ENCODE results near the gene MCF2L.

MCF2L gene

DNA sequence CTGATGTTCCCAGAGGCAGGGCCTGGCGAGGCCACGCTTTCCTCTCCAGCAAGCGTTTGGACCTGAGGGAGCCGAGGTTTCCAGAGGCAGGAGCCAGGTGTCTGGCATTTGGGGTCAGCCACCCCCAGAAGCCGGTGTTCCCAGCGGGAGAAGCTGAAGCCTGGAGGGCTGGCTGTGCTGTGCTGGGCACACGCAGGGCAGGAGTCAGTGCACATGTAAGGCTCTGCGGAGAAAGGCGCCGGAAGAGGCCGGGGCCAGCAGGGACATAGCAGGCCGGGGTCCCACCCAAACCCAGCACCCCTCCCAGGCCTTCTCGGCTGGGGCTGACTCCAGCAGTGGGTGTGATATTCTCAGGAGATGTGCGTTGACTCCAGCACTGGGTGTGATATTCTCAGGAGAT, 31.6 kb downstream of the MCF2L start:
- no peak for DNase-seq

DNA sequence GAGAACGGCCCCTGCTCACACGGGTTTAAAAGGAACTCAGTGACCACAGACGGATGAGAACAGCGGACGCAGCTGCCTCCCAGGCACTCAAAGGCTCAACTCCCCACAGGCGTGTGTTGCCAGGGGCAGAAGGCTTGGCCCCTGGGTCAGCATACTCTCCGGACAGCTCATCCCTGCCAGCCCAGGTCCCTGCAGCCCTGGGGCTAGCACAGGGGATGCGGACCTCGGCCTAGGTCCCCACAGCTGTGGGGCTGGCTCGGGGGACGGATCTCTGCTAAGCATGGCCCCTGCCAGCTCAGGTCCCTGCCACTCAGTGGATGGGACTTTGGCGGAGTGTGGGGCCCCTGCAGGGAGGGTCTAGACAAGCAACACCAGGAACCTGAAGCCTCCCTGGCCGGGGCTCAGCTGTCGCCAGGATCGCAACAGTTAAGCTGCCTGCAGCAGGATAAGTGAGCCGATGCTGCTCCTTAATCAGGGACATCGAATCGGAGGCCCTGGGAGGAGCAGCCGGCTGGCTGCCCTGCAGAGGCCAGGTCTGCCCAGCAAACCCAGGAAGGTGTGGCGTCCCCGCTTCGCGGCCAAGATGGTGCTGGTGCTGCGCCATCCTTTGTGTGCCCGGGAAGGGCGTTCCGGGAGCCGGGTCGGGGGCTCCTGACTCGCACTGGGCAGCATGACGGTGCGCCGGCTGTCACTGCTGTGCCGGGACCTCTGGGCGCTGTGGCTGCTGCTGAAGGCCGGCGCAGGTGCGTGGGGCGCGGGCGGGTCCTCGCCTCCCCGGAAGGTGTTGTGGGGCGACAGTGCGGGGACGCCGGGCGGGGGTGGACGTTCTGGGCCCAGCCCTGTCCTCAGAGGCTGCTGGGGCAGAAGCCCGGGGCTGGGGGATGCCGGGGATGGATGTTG, 32.5 kb downstream of the MCF2L start:
- peak; percentile 87 for DNase-seq

DNA sequence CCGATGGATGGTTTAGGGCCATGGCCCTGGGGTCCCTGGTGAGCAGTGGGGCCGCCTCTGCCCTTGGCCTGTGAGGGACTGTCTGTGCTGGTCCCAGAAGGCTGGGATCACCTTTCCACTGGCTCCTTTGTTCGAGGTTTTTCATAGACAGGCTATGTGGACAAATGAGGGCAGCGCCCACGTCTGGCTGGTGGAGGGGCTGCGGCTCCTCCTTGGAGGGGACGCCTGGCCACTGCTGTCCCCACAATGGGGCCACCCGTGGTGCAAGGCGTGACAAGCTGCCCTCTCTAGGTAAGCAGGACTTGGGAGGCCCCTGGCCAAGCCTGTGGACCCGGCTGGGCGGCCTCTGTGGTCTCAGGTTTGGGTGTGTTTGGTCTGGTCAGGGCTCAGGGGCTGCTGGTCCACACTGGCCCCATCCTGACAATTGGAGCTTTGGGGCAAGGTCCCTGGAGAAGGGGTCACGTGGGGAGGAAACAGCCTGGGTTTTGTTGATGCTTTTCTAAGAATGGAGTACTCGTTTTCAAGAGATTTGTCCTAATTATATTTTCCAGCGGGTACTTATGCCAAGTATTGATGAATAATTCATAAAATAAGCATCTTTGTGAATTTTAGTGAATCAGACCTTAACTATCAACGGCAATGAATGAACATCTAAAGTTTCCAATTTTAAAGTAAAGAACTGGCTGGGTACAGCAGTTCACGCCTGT, 33.3 kb downstream of the MCF2L start:
- DNase-seq: peak; percentile 78

DNA sequence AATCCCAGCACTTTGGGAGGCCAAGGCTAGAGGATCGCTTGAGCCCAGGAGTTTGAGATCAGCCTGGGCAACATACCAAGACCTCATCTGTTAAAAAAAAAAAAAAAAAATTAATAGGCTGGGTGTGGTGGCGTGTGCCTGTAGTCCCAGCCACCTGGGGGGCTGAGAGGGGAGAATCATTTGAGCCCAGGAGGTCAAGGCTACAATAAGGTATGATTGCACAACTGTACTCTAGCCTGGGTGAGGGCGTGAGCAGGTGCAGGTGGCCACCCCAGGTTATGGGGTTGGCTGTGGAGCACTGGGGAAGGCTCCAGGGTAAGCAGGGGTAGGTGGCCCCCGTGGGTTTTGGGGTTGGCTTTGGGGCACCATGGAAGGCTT, 33.9 kb downstream of the MCF2L start:
- no peak for DNase-seq

DNA sequence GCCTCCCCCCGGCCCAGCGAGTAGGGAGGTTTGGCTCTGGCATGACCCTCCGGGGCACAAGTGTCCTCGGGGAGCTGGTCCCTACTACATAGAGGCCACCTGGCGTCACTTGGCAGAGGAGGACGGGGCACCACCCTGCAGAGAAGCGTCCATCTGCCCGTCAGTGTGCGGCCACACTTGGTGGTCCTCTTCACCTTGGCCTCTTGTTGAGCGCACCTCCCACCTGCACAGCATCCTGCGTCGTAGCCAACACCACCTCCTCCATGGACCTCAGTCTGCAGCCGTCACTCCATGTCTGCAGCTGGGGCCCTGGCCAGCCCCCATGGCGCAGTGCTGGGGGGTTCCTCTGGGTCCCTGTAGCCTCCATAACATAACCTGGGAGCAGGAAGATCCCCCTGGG, 35.1 kb downstream of the MCF2L start:
- DNase-seq: no peak

DNA sequence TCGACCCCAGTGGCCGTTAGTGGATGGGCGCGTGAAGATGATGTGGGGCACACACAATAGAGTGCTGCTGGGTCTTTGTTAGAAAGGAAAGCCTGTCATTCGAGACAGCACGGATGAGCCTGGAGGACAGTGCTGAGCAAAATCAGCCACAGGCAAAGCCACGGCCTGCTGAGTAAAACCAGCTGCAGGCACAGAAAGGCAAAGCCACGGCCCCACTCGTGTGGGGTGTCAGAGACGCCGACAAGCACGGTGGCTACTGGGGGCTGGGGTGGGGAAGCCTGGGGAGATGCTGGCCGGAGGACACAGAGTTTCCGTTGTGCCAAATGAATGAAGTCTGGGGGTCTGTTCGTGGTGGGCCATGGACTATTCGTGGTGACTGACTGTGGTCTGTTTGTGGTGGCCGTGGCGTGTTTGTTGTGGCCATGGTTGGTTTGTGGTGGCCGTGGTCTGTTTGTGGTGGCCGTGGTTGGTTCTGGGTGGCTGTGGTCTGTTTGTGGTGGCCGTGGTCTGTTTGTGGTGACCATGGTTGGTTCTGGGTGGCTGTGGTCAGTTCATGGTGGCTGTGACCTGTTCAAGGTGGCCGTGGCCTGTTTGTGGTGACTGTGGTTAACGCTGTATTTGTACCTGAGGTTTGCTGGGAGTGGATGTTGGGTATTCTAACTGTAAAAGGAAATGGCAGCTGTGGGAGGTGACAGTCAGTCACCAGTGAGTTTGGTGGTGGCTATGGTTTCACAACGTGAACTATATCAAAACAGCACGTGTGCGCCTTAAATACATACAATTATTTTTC, 36.3 kb downstream of the MCF2L start:
- no peak for DNase-seq

DNA sequence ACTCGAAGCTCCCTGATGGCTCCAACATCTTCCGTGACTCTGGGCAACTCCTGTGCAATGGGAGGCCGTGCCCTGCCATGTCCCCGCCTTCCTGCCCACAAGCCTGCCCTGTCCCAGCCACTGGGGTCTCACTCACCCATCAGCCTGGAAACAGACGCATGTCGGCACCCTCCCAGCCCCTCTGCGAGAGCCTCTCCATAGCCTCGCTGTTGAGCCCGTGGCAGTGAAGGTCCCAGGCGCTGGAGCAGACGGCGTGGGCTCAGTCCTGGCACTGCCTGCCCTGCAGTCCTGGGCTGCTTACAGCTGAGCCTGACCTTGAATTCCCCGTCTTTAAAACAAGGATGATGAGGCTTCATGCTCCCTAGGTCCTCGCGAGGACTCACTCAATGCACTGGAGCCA, 37.0 kb downstream of the MCF2L start:
- DNase-seq: no peak

DNA sequence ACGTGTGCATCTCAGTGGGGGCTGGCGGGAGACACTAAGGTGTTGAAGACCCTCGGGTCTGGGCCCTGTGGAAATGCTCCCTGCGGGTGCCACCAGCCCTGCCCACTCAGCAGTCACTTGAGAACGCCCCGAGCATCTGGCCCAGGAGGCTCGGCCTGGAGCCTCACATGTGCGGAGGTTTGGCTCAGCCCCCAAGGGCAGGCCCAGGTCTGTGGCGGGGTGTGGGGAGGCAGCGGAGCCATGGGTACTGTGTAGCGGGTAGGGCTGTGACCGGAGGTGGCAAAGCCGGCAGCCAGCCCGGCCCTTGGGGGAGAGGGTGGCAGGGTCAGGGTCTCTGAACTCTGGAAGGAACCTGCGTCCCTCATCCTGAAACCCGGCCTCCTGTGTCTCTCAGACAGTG, 37.6 kb downstream of the MCF2L start:
- DNase-seq: no peak

DNA sequence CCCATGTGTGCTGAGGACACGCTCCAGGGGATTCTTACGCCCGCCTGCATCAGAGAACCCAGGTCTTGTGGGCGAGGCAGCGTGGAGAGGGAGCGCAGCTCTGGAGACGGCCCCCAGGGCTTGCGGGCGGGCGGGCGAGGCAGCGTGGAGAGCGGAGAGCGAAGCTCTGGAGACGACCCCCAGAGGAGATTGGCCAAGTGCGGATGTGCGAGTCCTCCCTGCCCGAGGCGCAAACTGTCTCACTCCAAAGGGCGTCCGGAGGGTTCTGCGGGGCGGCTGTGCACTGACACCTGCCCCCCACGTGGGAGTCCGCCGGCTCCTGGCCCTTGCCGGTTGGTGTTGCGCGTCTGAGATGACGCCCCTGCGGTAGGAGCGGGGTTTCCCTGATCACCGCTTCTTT, 39.8 kb downstream of the MCF2L start:
- no peak for DNase-seq

DNA sequence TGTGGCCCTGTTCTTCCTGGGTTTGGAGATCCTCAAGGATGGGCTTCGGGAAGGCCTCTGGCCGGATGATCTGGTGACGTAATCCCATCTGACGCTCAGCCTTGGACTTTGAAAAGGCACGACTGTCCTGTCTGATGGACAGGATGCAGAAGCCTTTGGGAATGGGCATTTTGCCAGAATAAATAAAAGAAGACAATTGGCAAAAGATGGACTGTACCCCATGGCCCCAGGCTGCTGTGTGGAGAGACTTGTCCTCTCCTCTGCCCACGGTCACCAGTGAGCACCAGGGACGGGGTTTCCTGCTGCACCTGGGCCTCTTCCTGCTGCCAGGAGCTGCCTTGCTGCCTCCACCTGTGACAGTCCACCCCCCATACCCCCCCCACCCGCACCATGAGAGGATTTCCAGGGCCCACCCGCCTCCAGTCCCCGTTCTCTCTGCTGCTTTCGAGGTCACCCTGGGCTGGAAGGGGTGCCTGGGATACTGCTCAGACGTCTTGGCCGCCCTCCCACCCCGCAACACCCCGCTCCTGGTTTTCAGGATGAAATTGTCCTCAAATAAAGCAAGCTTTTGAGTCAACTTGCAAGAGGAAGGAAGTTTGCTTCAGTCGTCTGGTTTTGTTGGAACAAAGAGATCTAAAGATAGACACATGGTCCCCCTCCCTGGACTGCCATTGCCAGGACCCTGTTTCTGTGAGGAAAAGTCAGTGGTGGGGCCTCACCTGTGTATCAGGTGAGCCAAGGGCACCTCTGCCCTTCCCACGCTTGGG, 40.9 kb downstream of the MCF2L start:
- DNase-seq: no peak

DNA sequence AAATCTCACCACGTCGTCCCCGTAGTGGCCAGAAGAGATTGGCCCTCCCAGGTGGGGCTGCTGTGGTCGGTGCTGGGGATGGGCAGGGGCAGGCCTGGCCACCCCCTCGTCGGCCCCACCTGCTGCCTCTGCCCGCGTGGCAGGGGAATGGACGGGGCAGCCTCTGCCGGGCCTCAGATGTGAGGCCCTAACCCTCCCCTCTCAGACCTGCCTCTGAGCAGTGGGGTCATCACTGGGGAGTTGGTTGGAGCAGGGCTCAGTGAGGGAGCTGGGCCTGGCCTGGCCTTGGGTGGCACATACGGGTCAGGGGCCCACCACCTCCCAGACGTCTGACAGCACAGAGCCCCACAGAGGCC, 41.5 kb downstream of the MCF2L start:
- no peak for DNase-seq

DNA sequence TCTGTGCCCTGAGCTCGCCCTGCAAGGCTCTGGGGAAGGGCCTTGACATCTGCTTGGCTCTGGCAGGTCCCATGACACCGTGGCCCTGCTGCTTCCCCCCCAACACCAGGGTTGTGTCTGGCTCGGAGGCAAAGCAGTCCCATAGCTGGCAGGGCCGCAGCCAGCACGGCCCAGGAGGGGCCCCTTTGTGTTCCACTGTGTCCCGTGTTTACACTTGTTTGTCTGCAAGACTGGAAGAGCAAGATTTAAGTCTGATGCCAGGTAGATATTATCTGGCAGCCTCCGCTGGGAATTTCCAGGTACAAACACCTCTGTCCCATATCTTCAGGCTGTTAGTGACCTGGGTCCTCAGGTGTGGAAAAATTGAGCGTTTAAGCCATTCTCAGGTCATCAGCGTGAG, 44.3 kb downstream of the MCF2L start:
- no peak for DNase-seq

DNA sequence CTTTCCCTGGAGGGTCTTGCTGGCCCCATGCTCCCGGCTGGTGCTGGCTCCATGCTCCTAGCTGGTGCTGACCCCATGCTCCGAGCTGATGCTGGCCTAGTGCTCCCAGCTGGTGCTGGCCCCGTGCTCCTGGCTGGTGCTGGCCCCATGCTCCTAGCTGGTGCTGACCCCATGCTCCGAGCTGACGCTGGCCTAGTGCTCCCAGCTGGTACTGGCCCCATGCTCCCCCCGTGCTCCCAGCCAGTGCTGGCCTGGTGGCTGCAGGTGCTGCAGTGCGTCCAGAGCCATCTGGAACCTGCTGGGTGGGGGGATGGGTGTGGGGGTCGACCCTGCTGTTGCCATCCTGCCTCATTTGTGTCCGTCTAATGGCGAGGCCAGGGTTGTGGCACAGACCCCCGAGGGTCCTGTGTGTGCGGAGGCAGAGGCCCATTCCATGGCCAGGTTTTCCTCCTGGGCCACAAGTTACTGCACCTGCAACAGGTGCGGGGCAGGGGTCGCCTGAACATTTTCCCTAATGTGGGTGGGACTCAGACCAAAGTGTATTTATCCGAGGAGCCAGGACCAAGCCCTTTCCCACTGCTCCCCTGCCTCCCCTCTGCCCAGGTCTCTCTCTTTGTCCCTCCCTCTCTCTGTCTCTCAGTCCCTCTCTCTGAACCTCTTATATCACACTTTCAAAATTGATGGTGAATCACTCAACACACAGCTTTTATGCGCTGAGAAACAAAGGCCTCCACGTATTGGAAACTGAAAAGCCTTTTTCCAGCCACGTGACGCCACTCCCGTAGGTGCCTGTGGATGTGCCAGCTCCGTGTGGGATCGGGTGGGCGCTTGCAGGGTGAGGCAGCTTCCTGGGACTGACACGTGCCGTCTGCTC, 45.1 kb downstream of the MCF2L start:
- no peak for DNase-seq

DNA sequence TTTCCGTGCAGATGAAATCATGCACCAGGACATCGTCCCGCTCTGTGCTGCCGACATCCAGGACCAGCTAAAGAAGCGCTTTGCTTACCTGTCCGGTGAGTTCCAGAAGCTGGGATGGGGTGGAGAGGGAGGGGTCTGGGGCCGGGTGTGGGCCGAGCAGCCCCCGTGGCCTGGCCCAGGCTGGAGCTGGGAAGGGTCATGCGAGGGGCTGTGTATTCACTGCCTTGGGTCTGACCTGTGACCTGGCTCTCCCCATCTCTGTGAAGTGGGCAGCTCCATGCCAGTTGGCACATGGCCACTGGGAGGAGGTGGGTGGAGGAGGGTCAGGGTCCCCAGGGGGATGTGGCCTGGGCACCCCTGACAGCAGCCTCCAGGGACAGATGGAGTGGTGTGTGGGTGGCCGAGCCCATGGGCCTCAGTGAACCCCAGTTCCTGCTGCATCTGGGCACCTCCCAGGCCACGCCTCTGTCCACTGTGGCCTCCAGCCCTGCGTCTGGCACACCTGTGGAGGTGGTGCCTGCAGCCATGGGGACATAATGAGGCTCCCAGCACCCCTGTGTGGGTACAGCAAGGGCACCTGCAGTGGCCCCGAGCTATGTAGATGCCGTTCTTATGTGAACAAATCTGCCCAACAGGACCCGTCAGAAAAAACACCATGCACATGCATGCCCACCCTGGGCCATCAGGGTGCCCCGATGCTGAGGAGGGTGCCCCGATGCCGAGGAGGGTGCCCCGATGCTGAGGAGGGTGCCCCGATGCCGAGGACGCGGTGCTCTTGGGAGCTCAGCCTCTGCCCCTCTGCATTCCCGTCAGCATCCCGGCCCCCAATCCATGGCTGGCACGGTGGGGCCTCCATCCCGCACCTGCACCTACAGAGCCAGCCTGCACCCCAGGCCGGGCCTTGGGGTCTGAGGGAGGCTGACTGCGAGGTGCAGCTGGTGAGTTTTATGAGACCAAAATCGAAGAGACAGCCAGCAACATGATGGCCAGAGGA, 46.0 kb downstream of the MCF2L start:
- DNase-seq: no peak

DNA sequence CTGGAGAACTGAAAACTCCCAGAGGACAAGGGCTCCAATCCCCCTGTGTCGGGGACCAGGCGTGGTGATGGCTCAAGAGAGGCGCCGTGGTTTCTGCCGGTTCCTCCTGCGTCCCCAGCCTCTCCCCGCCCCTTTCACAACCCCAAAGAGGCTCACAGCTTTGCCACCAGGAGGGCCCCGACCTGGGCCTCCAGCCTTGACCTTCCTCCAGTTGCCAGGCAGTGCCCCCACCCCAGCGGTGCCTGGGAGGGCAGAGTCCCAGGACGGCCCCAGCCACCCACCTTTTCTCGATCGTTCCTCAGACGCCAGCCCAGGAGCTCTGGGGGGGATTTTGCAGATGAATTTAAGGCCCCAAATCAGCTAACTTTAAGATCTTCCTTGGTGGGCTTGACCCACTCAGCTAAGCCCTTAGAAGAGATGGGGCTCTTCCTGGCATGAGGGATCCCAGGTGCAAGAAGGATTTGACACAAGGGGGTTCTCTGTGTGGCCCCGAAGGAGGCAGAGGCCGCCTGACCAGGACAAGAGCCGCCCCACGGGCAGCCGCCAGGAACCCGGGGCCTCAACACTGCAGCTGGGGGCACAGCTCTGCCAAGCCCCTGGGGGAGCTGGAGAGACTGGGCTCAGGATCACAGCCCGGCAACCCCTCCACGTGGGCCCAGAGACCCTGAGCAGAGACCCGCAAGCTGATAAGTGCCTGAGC, 47.0 kb downstream of the MCF2L start:
- no peak for DNase-seq

DNA sequence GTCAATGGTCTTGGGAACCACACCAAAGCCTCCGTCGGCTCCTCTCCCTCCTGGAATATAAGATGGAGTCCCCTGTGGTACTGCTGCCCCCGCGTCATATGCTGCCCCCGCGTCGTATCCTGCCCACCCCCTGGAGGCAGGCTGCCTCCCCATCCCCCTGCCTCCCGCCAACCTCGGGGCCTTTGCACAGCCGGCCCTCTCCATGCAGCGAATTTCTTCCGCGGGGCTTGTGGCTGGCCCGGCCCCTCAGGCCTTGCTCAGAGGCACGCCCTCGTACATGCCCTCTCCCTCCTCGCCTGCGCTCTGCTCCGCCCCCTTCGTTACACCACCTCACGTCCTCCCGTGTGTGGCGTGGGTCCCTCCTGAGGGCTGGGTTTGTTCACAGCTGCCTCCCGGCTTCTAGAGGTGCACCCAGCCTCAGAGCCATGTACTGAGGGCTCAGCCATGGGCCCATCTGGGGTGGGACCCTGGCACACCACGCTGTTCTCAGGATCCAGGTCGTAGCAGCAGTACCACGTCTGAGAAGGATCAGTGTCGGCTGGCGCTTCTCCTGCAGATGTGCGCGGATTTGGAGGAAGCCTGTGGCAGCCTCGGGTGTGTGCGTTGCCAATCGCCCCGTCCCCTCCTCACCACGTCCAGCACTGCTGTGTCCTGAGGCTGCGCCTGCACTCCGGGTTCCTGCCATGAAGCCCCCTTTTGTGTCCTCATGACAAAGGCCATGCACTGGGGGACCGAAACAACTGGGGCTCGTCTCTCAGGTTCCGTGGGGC, 47.7 kb downstream of the MCF2L start:
- DNase-seq: no peak

DNA sequence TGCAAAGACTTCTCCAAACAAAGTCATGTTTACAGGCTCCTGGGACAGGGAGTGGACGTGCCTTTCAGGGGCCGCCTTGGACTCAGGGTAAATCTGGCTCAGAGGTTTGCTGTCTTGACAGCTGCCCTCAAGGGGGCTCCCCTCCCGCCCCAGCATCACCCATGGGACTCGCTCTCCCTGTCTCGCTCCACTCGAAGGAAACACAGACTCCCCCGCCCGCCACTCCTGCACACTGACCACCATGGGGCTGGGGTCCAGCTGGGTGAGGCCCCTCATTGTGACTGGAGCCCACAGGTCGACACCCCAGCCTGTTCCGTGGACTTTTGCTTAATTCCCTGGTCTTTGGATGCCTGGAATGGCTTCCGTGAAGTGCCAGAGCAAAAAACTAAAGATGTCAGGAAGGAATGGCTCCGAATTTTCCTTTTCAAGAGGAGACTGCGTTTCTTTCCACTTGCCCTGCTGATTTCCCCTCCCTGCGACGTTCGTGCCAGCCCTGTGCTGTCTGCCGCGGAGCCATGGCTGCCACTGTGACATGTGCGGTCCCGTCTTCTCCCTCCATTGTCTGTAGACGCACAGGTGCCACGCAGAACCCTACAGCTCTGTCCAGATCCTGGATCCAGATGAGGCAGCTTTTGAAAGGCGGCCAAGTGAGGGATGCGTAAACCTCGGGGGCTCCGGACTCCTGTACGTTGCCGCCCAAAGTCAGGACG, 48.6 kb downstream of the MCF2L start:
- DNase-seq: no peak

DNA sequence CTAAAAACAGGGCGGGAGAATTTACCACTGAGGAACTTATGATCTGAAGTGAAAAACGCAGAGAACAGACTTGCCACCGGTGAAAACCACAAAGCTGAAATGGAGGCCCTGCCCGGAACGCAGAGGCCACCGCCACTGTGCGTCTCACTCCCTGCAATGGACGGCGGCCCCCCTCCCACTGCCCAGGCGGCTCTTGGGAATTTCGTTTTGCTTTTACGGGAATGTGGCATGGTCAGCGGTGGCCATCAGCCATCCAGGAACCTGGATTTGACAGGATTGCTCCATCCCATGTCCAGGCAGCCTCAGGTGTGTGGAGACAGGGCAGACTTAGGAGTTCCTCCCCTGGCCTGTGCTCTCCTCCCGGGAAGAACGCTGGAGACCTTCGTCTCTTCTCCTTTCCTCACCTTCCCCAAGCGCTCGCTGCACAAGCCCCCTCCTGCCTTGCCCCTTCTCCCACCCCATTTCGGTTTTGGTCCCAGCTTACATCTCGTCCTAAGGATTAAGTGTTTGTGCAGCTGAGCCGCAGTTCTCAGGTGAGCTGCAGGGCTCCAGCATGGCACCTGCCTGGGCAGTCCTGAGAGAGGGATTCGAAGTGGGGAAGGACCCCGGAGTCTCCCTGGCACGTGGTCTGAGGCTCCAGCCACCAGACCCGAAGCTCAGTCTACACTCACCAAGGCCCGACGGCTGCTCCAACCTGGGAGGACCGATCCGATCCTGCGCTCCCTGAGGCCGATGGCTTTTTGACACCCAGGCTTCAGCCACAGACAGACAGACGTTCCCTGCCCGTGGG, 49.9 kb downstream of the MCF2L start:
- no peak for DNase-seq

All from NCI-H1092 (cell line).